Caco-2 (cell line): ENCODE measurements around the gene RHEX. TPM values are rescaled to one million over a fixed set of nuclear protein-coding genes. Genes with fewer than 3 reads are reported as not detected.

Source experiments
- BruUV-seq: library from RNA; stranded (reverse); fragments of 400-500 nt; replicated peaks from 2 replicates; lab custom pipeline; 2021; lab: Mats Ljungman, UMichigan
- CTCF ChIA-PET: fragments of 300-600 bp; sonication (Branson Sonifier 250); formaldehyde crosslinking; loops from one replicate; lab custom pipeline; 2022; ENCODE audit warnings: antibody characterized with exemption; lab: Charles Lee
- POLR2A ChIA-PET: fragments of 300-600 bp; sonication (Branson Sonifier 250); formaldehyde crosslinking; loops from one replicate; lab custom pipeline; 2022; ENCODE audit warnings: antibody characterized with exemption; lab: Charles Lee
- DNase-seq, 2 experiments: peaks; one replicate each; pipeline versions ENCODE4 v3.0.0 to v3.0.0-alpha.2; 2020 to 2022
- H3K27me3 ChIP-seq: replicated peaks from 2 replicates; pipeline ENCODE4 v1.6.0; 2011; ENCODE audit warnings: low read length; ENCODE audit not compliant: control insufficient read depth, insufficient read depth
- H3K36me3 ChIP-seq: 2 replicates; pipeline ENCODE4 v1.5.1; 2011; ENCODE audit warnings: low read length; ENCODE audit not compliant: control insufficient read depth, insufficient read depth
- H3K4me1 ChIP-seq: fragments of 250-450 bp; sonication (Bioruptor Pico); 2 replicates; pipeline ENCODE4 v1.5.1; 2020; ENCODE audit warnings: mild to moderate bottlenecking
- H3K4me3 ChIP-seq: 2 replicates; pipeline ENCODE4 v1.5.1; 2011; ENCODE audit warnings: low read depth, mild to moderate bottlenecking, control low read depth, low read length
- H3K9me3 ChIP-seq: fragments of 250-450 bp; sonication (Bioruptor Pico); 2 replicates; pipeline ENCODE4 v1.5.1; 2020; ENCODE audit warnings: mild to moderate bottlenecking, moderate library complexity
- H3K27ac Mint-ChIP-seq: one replicate; pipeline ENCODE4 v1.8.0; 2022; ENCODE audit warnings: mixed read lengths; ENCODE audit not compliant: unreplicated experiment
- H3K27me3 Mint-ChIP-seq: one replicate; pipeline ENCODE4 v1.8.0; 2022; ENCODE audit warnings: mixed read lengths; ENCODE audit not compliant: insufficient read depth, unreplicated experiment
- H3K36me3 Mint-ChIP-seq: one replicate; pipeline ENCODE4 v1.8.0; 2022; ENCODE audit warnings: mild to moderate bottlenecking, mixed read lengths; ENCODE audit not compliant: insufficient read depth, unreplicated experiment
- H3K4me1 Mint-ChIP-seq: one replicate; pipeline ENCODE4 v1.8.0; 2022; ENCODE audit warnings: low read depth, mixed read lengths; ENCODE audit not compliant: unreplicated experiment
- H3K4me3 Mint-ChIP-seq: one replicate; pipeline ENCODE4 v1.8.0; 2022; ENCODE audit warnings: mild to moderate bottlenecking, moderate library complexity, mixed read lengths; ENCODE audit not compliant: unreplicated experiment
- H3K9me3 Mint-ChIP-seq: one replicate; pipeline ENCODE4 v1.8.0; 2022; ENCODE audit warnings: mixed read lengths; ENCODE audit not compliant: unreplicated experiment
- CTCF ChIP-seq, 2 experiments: fragments of 200-600 bp in 1 of 2; IDR thresholded peaks; 1 replicate in 1 of 2; 2 replicates in 1 of 2; pipeline versions ENCODE4 v1.5.1 to v1.8.0; 2011 to 2022; ENCODE audit warnings: antibody characterized with exemption in 1 of 2, control low read depth in 1 of 2, inconsistent platforms in 1 of 2, low read depth in 1 of 2, low read length in 1 of 2, mild to moderate bottlenecking in 1 of 2, moderate library complexity in 1 of 2; ENCODE audit not compliant: insufficient read depth in 1 of 2, severe bottlenecking in 1 of 2, unreplicated experiment in 1 of 2
- intact Hi-C: fragments of 100-400 bp; cut with micrococcal nuclease; formaldehyde crosslinking; loops from one replicate; pipeline ENCODE4 v1.10.0; 2022; ENCODE audit not compliant: unreplicated experiment
- total RNA-seq: library from RNA; stranded (reverse); gene quantifications from 2 replicates; pipeline ENCODE4 v1.2.3, GENCODE V29; 2022

The RHEX gene
- total RNA-seq, 1 experiment from 2014 or later, result not detected

GRCh38 chr1:206048582-206048981, 4.4 kb upstream of the RHEX start:
- no peaks in the 10 kb centered on the region for H3K9me3 ChIP-seq
- H3K4me1 Mint-ChIP-seq, result peaks cover 16% of the 10 kb centered on the region
- intact Hi-C loops, result no loop called here
- DNase-seq, result peak; percentile 60 to 78
- H3K27me3 Mint-ChIP-seq, result no peaks in the 10 kb centered on the region
- H3K4me3 ChIP-seq, result no peak overlapping the region
- no peaks in the 10 kb centered on the region for H3K9me3 Mint-ChIP-seq
- H3K4me1 ChIP-seq, result peaks cover 14% of the 10 kb centered on the region
- no peaks in the 10 kb centered on the region for H3K36me3 ChIP-seq
- no peak overlapping the region for H3K4me3 Mint-ChIP-seq
- H3K27ac Mint-ChIP-seq, result peak overlapping the region; percentile 55
- no peaks in the 10 kb centered on the region for H3K36me3 Mint-ChIP-seq
- POLR2A ChIA-PET, result no interaction called here
- BruUV-seq, result no TSS peak
- no peaks in the 10 kb centered on the region for H3K27me3 ChIP-seq
- CTCF ChIA-PET, result interaction anchor here (0.6 kb wide), 1 partner anchor 18 kb away, joined by 4 read pairs; no protein-coding TSS in a partner anchor
- no peak for TF ChIP-seq CTCF (IDR thresholded peaks at IDR 0.05; ENCODE audit: insufficient read depth in 1 of 2, low read depth in 1 of 2, low read length in 1 of 2, severe bottlenecking in 1 of 2, unreplicated experiment in 1 of 2)

GRCh38 chr1:206049293-206049692, 3.7 kb upstream of the RHEX start:
- Histone ChIP-seq H3K4me1 (peaks cover 14% of the 10 kb centered on the region), H3K9me3 (no peaks in the 10 kb centered on the region), H3K4me3 (no peak overlapping the region), H3K27me3 (no peaks in the 10 kb centered on the region), H3K36me3 (no peaks in the 10 kb centered on the region)
- Mint-ChIP-seq H3K4me1 (peaks cover 16% of the 10 kb centered on the region), H3K9me3 (no peaks in the 10 kb centered on the region), H3K27ac (no peak overlapping the region), H3K36me3 (no peaks in the 10 kb centered on the region), H3K27me3 (no peaks in the 10 kb centered on the region), H3K4me3 (no peak overlapping the region)
- BruUV-seq, result no TSS peak
- POLR2A ChIA-PET, result no interaction called here
- CTCF ChIA-PET, result no interaction called here
- intact Hi-C loops, result no loop called here
- no peak for DNase-seq
- TF ChIP-seq CTCF (IDR thresholded peaks at IDR 0.05; ENCODE audit: insufficient read depth in 1 of 2, low read depth in 1 of 2, low read length in 1 of 2, severe bottlenecking in 1 of 2, unreplicated experiment in 1 of 2), result no peak

- Histone ChIP-seq H3K36me3 (no peaks in the 10 kb centered on the region), H3K4me1 (peaks cover 14% of the 10 kb centered on the region), H3K9me3 (no peaks in the 10 kb centered on the region), H3K27me3 (no peaks in the 10 kb centered on the region), H3K4me3 (no peak overlapping the region)
- ChIA-PET CTCF (no interaction called here), POLR2A (no interaction called here)
- no peaks in the 10 kb centered on the region for H3K27me3 Mint-ChIP-seq
- no peak overlapping the region for H3K27ac Mint-ChIP-seq
- H3K4me1 Mint-ChIP-seq, result peaks cover 17% of the 10 kb centered on the region
- DNase-seq, result no peak
- intact Hi-C loops, result no loop called here
- TF ChIP-seq CTCF (IDR thresholded peaks at IDR 0.05; ENCODE audit: insufficient read depth in 1 of 2, low read depth in 1 of 2, low read length in 1 of 2, severe bottlenecking in 1 of 2, unreplicated experiment in 1 of 2), result no peak
- H3K9me3 Mint-ChIP-seq, result no peaks in the 10 kb centered on the region
- BruUV-seq, result no TSS peak
- H3K4me3 Mint-ChIP-seq, result no peak overlapping the region
- H3K36me3 Mint-ChIP-seq, result no peaks in the 10 kb centered on the region
These were observed 2.9 kb upstream of the RHEX start for GRCh38 chr1:206049919-206050600.
